ENCODE data around the gene MAD2L1BP. TPM values are rescaled to one million over a fixed set of nuclear protein-coding genes. Genes with fewer than 3 reads are reported as not detected.

MAD2L1BP gene
- total and polyA plus RNA-seq, 2 of the 13 experiments (the other 11 are each of a cell fraction or from before 2014, with no cell fraction given), result 54.2 to 55.5 TPM

- TF ChIP-seq ZNF251 (CRISPR knock-in tag; IDR thresholded peaks at IDR 0.05), result 0 out of 2 replicates have a peak, but pooled peaks have one; percentile 35
- TF ChIP-seq ZNF709 (CRISPR knock-in tag; IDR thresholded peaks at IDR 0.05), result peak; percentile 55; the same call in 1 of the 2 replicates
- TF ChIP-seq, protein P1, sequence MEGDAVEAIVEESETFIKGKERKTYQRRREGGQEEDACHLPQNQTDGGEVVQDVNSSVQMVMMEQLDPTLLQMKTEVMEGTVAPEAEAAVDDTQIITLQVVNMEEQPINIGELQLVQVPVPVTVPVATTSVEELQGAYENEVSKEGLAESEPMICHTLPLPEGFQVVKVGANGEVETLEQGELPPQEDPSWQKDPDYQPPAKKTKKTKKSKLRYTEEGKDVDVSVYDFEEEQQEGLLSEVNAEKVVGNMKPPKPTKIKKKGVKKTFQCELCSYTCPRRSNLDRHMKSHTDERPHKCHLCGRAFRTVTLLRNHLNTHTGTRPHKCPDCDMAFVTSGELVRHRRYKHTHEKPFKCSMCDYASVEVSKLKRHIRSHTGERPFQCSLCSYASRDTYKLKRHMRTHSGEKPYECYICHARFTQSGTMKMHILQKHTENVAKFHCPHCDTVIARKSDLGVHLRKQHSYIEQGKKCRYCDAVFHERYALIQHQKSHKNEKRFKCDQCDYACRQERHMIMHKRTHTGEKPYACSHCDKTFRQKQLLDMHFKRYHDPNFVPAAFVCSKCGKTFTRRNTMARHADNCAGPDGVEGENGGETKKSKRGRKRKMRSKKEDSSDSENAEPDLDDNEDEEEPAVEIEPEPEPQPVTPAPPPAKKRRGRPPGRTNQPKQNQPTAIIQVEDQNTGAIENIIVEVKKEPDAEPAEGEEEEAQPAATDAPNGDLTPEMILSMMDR (CRISPR knock-in tag; IDR thresholded peaks at IDR 0.05), result peak; percentile 94
- no peak for TF ChIP-seq PCBP1 (IDR thresholded peaks at IDR 0.05; ENCODE audit: borderline replicate concordance, low read depth, low read length)
- TF ChIP-seq ZBTB7B (CRISPR knock-in tag; IDR thresholded peaks at IDR 0.05), result peak; percentile 9; the same call in 1 of the 2 replicates
- peak; percentile 10; the same call in 1 of the 2 replicates for TF ChIP-seq MIER2 (CRISPR knock-in tag; IDR thresholded peaks at IDR 0.05)
- TF ChIP-seq ZNF256 (CRISPR knock-in tag; conservative IDR thresholded peaks at IDR 0.05), result no peak
- TF ChIP-seq, protein P2, sequence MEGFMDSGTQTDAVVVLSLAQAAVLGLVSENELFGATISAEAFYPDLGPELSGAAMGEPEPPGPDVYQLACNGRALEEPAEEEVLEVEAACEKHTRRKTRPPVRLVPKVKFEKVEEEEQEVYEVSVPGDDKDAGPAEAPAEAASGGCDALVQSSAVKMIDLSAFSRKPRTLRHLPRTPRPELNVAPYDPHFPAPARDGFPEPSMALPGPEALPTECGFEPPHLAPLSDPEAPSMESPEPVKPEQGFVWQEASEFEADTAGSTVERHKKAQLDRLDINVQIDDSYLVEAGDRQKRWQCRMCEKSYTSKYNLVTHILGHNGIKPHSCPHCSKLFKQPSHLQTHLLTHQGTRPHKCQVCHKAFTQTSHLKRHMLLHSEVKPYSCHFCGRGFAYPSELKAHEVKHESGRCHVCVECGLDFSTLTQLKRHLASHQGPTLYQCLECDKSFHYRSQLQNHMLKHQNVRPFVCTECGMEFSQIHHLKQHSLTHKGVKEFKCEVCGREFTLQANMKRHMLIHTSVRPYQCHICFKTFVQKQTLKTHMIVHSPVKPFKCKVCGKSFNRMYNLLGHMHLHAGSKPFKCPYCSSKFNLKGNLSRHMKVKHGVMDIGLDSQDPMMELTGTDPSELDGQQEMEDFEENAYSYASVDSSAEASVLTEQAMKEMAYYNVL (CRISPR knock-in tag; IDR thresholded peaks at IDR 0.05; ENCODE audit: borderline replicate concordance), result peak; percentile 99
- TF ChIP-seq HIC2 (CRISPR knock-in tag; IDR thresholded peaks at IDR 0.05; ENCODE audit: low read depth), result peak; percentile 87; the same call in 1 of the 2 replicates
- peak; percentile 59; the same call in 1 of the 2 replicates for TF ChIP-seq ARNTL (CRISPR knock-in tag; IDR thresholded peaks at IDR 0.05)
- TF ChIP-seq, protein P3, sequence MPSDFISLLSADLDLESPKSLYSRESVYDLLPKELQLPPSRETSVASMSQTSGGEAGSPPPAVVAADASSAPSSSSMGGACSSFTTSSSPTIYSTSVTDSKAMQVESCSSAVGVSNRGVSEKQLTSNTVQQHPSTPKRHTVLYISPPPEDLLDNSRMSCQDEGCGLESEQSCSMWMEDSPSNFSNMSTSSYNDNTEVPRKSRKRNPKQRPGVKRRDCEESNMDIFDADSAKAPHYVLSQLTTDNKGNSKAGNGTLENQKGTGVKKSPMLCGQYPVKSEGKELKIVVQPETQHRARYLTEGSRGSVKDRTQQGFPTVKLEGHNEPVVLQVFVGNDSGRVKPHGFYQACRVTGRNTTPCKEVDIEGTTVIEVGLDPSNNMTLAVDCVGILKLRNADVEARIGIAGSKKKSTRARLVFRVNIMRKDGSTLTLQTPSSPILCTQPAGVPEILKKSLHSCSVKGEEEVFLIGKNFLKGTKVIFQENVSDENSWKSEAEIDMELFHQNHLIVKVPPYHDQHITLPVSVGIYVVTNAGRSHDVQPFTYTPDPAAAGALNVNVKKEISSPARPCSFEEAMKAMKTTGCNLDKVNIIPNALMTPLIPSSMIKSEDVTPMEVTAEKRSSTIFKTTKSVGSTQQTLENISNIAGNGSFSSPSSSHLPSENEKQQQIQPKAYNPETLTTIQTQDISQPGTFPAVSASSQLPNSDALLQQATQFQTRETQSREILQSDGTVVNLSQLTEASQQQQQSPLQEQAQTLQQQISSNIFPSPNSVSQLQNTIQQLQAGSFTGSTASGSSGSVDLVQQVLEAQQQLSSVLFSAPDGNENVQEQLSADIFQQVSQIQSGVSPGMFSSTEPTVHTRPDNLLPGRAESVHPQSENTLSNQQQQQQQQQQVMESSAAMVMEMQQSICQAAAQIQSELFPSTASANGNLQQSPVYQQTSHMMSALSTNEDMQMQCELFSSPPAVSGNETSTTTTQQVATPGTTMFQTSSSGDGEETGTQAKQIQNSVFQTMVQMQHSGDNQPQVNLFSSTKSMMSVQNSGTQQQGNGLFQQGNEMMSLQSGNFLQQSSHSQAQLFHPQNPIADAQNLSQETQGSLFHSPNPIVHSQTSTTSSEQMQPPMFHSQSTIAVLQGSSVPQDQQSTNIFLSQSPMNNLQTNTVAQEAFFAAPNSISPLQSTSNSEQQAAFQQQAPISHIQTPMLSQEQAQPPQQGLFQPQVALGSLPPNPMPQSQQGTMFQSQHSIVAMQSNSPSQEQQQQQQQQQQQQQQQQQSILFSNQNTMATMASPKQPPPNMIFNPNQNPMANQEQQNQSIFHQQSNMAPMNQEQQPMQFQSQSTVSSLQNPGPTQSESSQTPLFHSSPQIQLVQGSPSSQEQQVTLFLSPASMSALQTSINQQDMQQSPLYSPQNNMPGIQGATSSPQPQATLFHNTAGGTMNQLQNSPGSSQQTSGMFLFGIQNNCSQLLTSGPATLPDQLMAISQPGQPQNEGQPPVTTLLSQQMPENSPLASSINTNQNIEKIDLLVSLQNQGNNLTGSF (CRISPR knock-in tag; IDR thresholded peaks at IDR 0.05), result no peak
- no peak for TF ChIP-seq ATF4 (CRISPR knock-in tag; IDR thresholded peaks at IDR 0.05)
- TF ChIP-seq ZNF800 (CRISPR knock-in tag; IDR thresholded peaks at IDR 0.05), result peak; percentile 78; the same call in 1 of the 2 replicates
Observed at GRCh38 chr6:43668151-43669028, 32.8 kb downstream of the MAD2L1BP start (continued).
